ENCODE measurements around the gene ARPP21. TPM values are rescaled to one million over a fixed set of nuclear protein-coding genes. Genes with fewer than 3 reads are reported as not detected.

Gene ARPP21
- total RNA-seq, 1 donor from 2014 or later: not detected

- H3K4me3 Mint-ChIP-seq (ENCODE audit: low read depth): no peak overlapping the region
- no peak overlapping the region for H3K27ac Mint-ChIP-seq
- H3K9me3 Mint-ChIP-seq (ENCODE audit: low read depth): no peaks in the 10 kb centered on the region
- peaks cover 25% of the 10 kb centered on the region for H3K27me3 Mint-ChIP-seq
- no peaks in the 10 kb centered on the region for H3K36me3 Mint-ChIP-seq (ENCODE audit: insufficient read depth)
- DNase-seq (ENCODE audit: low spot score, unreplicated experiment): no peak
- no peak for TF ChIP-seq CTCF (IDR thresholded peaks at IDR 0.05; ENCODE audit: unreplicated experiment)
- H3K4me1 Mint-ChIP-seq (ENCODE audit: low read depth): peaks cover 6% of the 10 kb centered on the region
Observed at GRCh38 chr3:35777065-35777464, 137.7 kb downstream of the ARPP21 start.

GRCh38 chr3:35777563-35778554, 138.5 kb downstream of the ARPP21 start:
- Mint-ChIP-seq H3K27ac (no peak overlapping the region), H3K36me3 (ENCODE audit: insufficient read depth) (no peaks in the 10 kb centered on the region), H3K27me3 (peaks cover 27% of the 10 kb centered on the region), H3K4me3 (ENCODE audit: low read depth) (no peak overlapping the region), H3K9me3 (ENCODE audit: low read depth) (no peaks in the 10 kb centered on the region), H3K4me1 (ENCODE audit: low read depth) (peaks cover 5% of the 10 kb centered on the region)
- no peak for TF ChIP-seq CTCF (IDR thresholded peaks at IDR 0.05; ENCODE audit: unreplicated experiment)
- no peak for DNase-seq (ENCODE audit: low spot score, unreplicated experiment)

GRCh38 chr3:35779611-35780010, 140.3 kb downstream of the ARPP21 start:
- H3K27ac Mint-ChIP-seq: no peak overlapping the region
- DNase-seq (ENCODE audit: low spot score, unreplicated experiment): no peak
- no peak overlapping the region for H3K4me3 Mint-ChIP-seq (ENCODE audit: low read depth)
- peaks cover 33% of the 10 kb centered on the region for H3K27me3 Mint-ChIP-seq
- peaks cover 6% of the 10 kb centered on the region for H3K4me1 Mint-ChIP-seq (ENCODE audit: low read depth)
- no peak for TF ChIP-seq CTCF (IDR thresholded peaks at IDR 0.05; ENCODE audit: unreplicated experiment)
- H3K36me3 Mint-ChIP-seq (ENCODE audit: insufficient read depth): no peaks in the 10 kb centered on the region
- no peaks in the 10 kb centered on the region for H3K9me3 Mint-ChIP-seq (ENCODE audit: low read depth)

DNA sequence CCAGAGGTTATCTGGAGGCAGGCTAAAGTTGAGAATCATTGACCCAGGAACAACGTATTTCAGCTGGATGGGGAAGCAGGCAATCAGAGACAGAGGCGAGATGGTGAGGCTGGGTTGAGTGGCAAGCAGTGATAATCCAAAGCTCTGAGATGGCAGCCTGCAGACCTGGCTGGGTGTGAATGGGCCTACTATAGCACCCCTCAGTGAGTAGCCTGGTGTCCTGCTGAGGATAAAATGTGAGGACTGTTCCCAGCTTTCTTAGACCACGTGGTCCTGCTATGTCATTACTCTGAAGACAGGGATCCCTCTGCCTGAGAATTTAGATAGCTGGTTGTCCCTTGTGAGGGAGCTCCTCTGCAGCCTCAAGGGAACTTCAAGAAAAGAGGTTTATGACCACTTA, 141.5 kb downstream of the ARPP21 start:
- Mint-ChIP-seq H3K27me3 (peaks cover 37% of the 10 kb centered on the region), H3K9me3 (ENCODE audit: low read depth) (no peaks in the 10 kb centered on the region), H3K36me3 (ENCODE audit: insufficient read depth) (no peaks in the 10 kb centered on the region), H3K4me3 (ENCODE audit: low read depth) (no peak overlapping the region), H3K27ac (no peak overlapping the region), H3K4me1 (ENCODE audit: low read depth) (peaks cover 10% of the 10 kb centered on the region)
- no peak for TF ChIP-seq CTCF (IDR thresholded peaks at IDR 0.05; ENCODE audit: unreplicated experiment)
- no peak for DNase-seq (ENCODE audit: low spot score, unreplicated experiment)

GRCh38 chr3:35781558-35781957, 142.2 kb downstream of the ARPP21 start:
- Mint-ChIP-seq H3K9me3 (ENCODE audit: low read depth) (no peaks in the 10 kb centered on the region), H3K36me3 (ENCODE audit: insufficient read depth) (no peaks in the 10 kb centered on the region), H3K4me3 (ENCODE audit: low read depth) (no peak overlapping the region), H3K4me1 (ENCODE audit: low read depth) (peaks cover 13% of the 10 kb centered on the region), H3K27me3 (peaks cover 38% of the 10 kb centered on the region), H3K27ac (no peak overlapping the region)
- TF ChIP-seq CTCF (IDR thresholded peaks at IDR 0.05; ENCODE audit: unreplicated experiment): no peak
- DNase-seq (ENCODE audit: low spot score, unreplicated experiment): no peak

Measured in progenitor cell of endocrine pancreas (in vitro differentiated cells).